Measurements from ENCODE around the gene TCEANC. TPM values are rescaled to one million over a fixed set of nuclear protein-coding genes. Genes with fewer than 3 reads are reported as not detected.
A peak's percentile ranks its signal among the peaks of the same experiment; 100 is the strongest.

The TCEANC gene
- total RNA-seq, 2 experiments from 2014 or later: 1.3 to 1.4 TPM

DNA sequence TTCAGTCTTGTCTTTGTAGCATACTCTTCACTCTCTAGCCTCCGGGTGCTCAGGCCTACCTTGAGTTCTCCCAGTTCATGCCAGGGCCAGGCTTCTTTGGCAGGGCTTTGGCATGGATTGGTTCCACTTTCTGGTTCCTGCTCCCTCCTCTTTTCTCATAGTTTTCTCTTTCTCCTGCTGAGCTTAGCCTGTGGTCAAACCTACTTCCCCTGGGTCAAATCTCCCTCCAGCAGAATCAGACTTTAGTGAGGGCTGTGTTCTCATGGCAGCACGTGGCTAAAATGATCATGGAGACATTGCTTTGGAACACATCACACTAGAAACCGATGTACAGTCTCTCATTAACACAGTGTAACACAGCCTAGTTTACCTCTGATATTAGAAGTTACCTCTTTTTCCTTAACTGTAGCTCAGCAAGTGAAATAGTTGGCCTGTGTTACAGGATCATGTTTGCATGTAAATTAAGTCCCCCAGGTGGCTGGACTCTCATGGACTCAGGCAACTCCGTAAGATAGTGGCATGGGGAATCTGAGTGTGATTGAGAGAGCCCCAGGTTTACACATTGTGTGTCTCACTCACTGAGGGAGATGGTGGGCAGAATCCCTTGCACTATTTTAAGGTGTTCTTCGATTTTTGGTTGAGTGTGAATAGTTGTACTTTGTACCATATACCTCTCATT, 49.3 kb downstream of the TCEANC start:
- Mint-ChIP-seq H3K36me3 (ENCODE audit: low read depth) (peaks cover 28% of the 10 kb centered on the region), H3K4me3 (no peak overlapping the region), H3K4me1 (ENCODE audit: low read depth) (peaks cover 52% of the 10 kb centered on the region), H3K27me3 (no peaks in the 10 kb centered on the region), H3K27ac (peak overlapping the region; percentile 52), H3K9me3 (no peaks in the 10 kb centered on the region)
- no peak for DNase-seq
- POLR2A ChIA-PET: interaction anchor here (1.1 kb wide), 1 partner anchor 12 kb away, joined by 3 read pairs; no protein-coding TSS in a partner anchor
- intact Hi-C loops (cut with micrococcal nuclease): no loop called here
- no peak for ATAC-seq
- TF ChIP-seq, protein P1, sequence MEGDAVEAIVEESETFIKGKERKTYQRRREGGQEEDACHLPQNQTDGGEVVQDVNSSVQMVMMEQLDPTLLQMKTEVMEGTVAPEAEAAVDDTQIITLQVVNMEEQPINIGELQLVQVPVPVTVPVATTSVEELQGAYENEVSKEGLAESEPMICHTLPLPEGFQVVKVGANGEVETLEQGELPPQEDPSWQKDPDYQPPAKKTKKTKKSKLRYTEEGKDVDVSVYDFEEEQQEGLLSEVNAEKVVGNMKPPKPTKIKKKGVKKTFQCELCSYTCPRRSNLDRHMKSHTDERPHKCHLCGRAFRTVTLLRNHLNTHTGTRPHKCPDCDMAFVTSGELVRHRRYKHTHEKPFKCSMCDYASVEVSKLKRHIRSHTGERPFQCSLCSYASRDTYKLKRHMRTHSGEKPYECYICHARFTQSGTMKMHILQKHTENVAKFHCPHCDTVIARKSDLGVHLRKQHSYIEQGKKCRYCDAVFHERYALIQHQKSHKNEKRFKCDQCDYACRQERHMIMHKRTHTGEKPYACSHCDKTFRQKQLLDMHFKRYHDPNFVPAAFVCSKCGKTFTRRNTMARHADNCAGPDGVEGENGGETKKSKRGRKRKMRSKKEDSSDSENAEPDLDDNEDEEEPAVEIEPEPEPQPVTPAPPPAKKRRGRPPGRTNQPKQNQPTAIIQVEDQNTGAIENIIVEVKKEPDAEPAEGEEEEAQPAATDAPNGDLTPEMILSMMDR (IDR thresholded peaks at IDR 0.05): no peak
- CTCF ChIA-PET: no interaction called here

DNA sequence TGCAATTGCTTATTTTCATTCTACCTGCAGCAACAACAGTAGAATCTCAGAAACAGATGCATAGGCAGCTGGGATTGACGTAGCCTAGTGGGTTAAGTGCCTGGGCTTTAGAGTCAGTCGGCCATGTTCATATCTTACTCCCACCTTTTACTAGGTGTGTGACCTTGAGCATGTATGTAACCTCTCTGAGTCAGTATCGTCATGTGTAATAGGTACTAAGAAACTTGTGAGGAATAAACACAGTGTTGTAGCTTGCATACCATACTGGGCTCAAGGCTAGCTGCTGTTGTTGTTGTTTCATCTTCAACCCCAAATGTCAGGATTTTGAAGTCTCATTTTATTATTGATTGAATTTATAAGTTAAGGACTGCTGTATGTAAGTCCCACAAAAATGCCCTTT, 50.2 kb downstream of the TCEANC start:
- POLR2A ChIA-PET: interaction anchor here (1.1 kb wide), 1 partner anchor 11 kb away, joined by 3 read pairs; no protein-coding TSS in a partner anchor

DNA sequence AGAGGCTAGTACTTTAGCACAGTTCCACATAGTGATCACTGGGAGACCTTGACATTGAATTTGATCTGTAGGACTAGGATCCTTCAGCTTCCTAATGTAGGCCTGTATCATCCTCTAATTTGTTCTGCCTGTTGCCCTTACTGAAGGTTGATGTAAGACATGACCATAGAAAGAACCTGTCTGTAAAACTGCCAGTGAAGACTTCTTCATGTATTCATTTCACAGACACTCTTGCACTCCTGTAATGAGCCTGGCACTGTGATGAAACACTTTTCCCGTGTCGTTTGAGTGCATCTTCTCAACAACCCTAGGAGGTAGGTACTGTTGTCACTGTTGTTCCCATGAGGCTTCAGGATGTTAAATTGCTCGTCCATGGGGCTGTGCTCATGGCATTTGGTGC, 50.6 kb downstream of the TCEANC start:
- peak; percentile 24 for ATAC-seq
- no peak for DNase-seq
- H3K4me1 Mint-ChIP-seq (ENCODE audit: low read depth): peaks cover 46% of the 10 kb centered on the region
- CTCF ChIA-PET: interaction anchor here (1.7 kb wide), 1 partner anchor 44 kb away, joined by 3 read pairs; no protein-coding TSS in a partner anchor
- peaks cover 36% of the 10 kb centered on the region for H3K36me3 Mint-ChIP-seq (ENCODE audit: low read depth)
- TF ChIP-seq, protein P1 (IDR thresholded peaks at IDR 0.05): no peak
- H3K9me3 Mint-ChIP-seq: no peaks in the 10 kb centered on the region
- peak overlapping the region; percentile 72 for H3K27ac Mint-ChIP-seq
- no peaks in the 10 kb centered on the region for H3K27me3 Mint-ChIP-seq
- POLR2A ChIA-PET: interaction anchor here (1.0 to 1.2 kb wide), 2 partner anchors 13 to 31 kb away, joined by 3 read pairs; partner anchors contain the start of genes OFD1 and TRAPPC2
- intact Hi-C loops (cut with micrococcal nuclease): no loop called here
- H3K4me3 Mint-ChIP-seq: no peak overlapping the region

More for the DNA sequence above, 50.2 kb downstream of the TCEANC start:
- no peaks in the 10 kb centered on the region for H3K9me3 Mint-ChIP-seq
- no peak for DNase-seq
- TF ChIP-seq, protein P1 (IDR thresholded peaks at IDR 0.05): no peak
- H3K27me3 Mint-ChIP-seq: no peaks in the 10 kb centered on the region
- intact Hi-C loops (cut with micrococcal nuclease): no loop called here
- CTCF ChIA-PET: no interaction called here
- H3K36me3 Mint-ChIP-seq (ENCODE audit: low read depth): peaks cover 32% of the 10 kb centered on the region
- H3K4me1 Mint-ChIP-seq (ENCODE audit: low read depth): peaks cover 46% of the 10 kb centered on the region
- ATAC-seq: peak; percentile 49
- H3K4me3 Mint-ChIP-seq: no peak overlapping the region
- peak overlapping the region; percentile 72 for H3K27ac Mint-ChIP-seq

DNA sequence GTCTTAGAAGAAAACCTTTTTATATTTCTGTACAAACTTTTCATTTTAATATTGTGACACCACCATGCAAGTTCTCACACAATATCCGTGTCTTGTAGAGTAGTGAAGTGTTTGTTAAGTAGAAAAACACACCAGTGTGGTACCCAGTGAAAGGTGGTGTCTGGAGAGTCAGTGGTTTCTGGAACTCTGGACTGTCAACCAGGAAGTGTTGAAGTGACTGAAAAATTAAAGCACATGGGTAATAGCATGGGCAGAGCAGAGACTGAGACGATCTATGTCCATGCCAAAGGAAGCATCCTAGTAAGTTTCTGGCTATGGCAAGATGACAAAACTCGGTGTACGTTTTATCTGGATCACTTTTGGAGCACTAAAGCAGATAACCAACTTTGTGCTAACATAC, 58.2 kb downstream of the TCEANC start:
- Mint-ChIP-seq H3K9me3 (no peaks in the 10 kb centered on the region), H3K27me3 (no peaks in the 10 kb centered on the region), H3K4me1 (ENCODE audit: low read depth) (peaks cover 12% of the 10 kb centered on the region), H3K4me3 (no peak overlapping the region), H3K36me3 (ENCODE audit: low read depth) (peaks cover 30% of the 10 kb centered on the region), H3K27ac (peak overlapping the region; percentile 6)
- TF ChIP-seq, protein P1 (IDR thresholded peaks at IDR 0.05): no peak
- CTCF ChIA-PET: no interaction called here
- intact Hi-C loops (cut with micrococcal nuclease): no loop called here
- ATAC-seq (no peak), DNase-seq (no peak)
- POLR2A ChIA-PET: no interaction called here

Other genes with a start within 250 kb of the TCEANC start
- gene EGFL6, start 83.5 kb upstream of the TCEANC start, total RNA-seq: 1 to 10 TPM; 2.1 to 2.7 TPM
- 10 to 100 TPM; 30.8 to 31.7 TPM for gene RAB9A, start 36.0 kb downstream of the TCEANC start, total RNA-seq
- gene TRAPPC2, start 81.5 kb downstream of the TCEANC start, total RNA-seq: 10 to 100 TPM; 16.0 to 19.2 TPM
- gene OFD1, start 81.6 kb downstream of the TCEANC start, total RNA-seq: 10 to 100 TPM; 32.4 to 34.5 TPM
- gene GPM6B, start 164.0 kb downstream of the TCEANC start, total RNA-seq: not detected

Data from activated CD8-positive, alpha-beta T cell treated with anti-CD3 and anti-CD28 coated beads for 36 hours (primary cell).